ENCODE measurements around the gene RPL23. TPM values are rescaled to one million over a fixed set of nuclear protein-coding genes. Genes with fewer than 3 reads are reported as not detected.
A peak's percentile ranks its signal among the peaks of the same experiment; 100 is the strongest.

RPL23 gene
- total RNA-seq, 1 donor from 2014 or later: 758 TPM

- DNase-seq (ENCODE audit: low read depth): no peak
Measured at GRCh38 chr17:38885044-38885727, 31.7 kb upstream of the RPL23 start.

GRCh38 chr17:38883592-38884526, 30.3 kb upstream of the RPL23 start:
- no peak for DNase-seq (ENCODE audit: low read depth)

- no peak for DNase-seq (ENCODE audit: low read depth)
Measured at GRCh38 chr17:38882870-38883269, 29.3 kb upstream of the RPL23 start.

- DNase-seq (ENCODE audit: low read depth): peak; percentile 63
Measured at GRCh38 chr17:38881600-38882191, 28.2 kb upstream of the RPL23 start.

- peak; percentile 71 for DNase-seq (ENCODE audit: low read depth)
Measured at GRCh38 chr17:38879878-38880665, 26.6 kb upstream of the RPL23 start.

GRCh38 chr17:38877130-38877851, 23.8 kb upstream of the RPL23 start:
- DNase-seq (ENCODE audit: low read depth): no peak

GRCh38 chr17:38875477-38876075, 22.1 kb upstream of the RPL23 start:
- no peak for DNase-seq (ENCODE audit: low read depth)

- DNase-seq (ENCODE audit: low read depth): no peak
Measured at GRCh38 chr17:38874505-38875400, 21.2 kb upstream of the RPL23 start.

GRCh38 chr17:38873640-38874380, 20.3 kb upstream of the RPL23 start:
- no peak for DNase-seq (ENCODE audit: low read depth)

GRCh38 chr17:38872671-38873385, 19.3 kb upstream of the RPL23 start:
- no peak for DNase-seq (ENCODE audit: low read depth)

- DNase-seq (ENCODE audit: low read depth): no peak
Measured at GRCh38 chr17:38872027-38872511, 18.5 kb upstream of the RPL23 start.

- DNase-seq (ENCODE audit: low read depth): peak; percentile 85
Measured at GRCh38 chr17:38871247-38872015, 17.9 kb upstream of the RPL23 start.

- DNase-seq (ENCODE audit: low read depth): peak; percentile 66
Measured at GRCh38 chr17:38870259-38871165, 17.0 kb upstream of the RPL23 start.

GRCh38 chr17:38869526-38870258, 16.2 kb upstream of the RPL23 start, which contains the start of gene LASP1:
LASP1 (plus strand) TSS chr17:38870058; CDS start chr17:38870190, 132 bp downstream.
- peak; percentile 89 for DNase-seq (ENCODE audit: low read depth)
